GM12892 (cell line): Measurements from ENCODE around the gene ACKR2.

Experiments
- POLR2A ChIP-seq: IDR thresholded peaks from 2 replicates; pipeline ENCODE4 v1.6.1; 2011; ENCODE audit warnings: low read depth, low read length, control low read depth
- POLR2AphosphoS5 ChIP-seq: IDR thresholded peaks from 2 replicates; pipeline ENCODE4 v1.6.1; 2011; ENCODE audit warnings: low read depth, low read length, control low read depth
- TAF1 ChIP-seq: IDR thresholded peaks from 2 replicates; pipeline ENCODE4 v1.6.1; 2011; ENCODE audit warnings: low read depth, mild to moderate bottlenecking, control low read depth, low read length, borderline replicate concordance

GRCh38 chr3:42829083-42829627 is 19.9 kb downstream of the ACKR2 start:
- TF ChIP-seq POLR2A (no peak), POLR2AphosphoS5 (no peak), TAF1 (no peak)
